BJ (cell line): ENCODE results near the gene PPA2. TPM values are rescaled to one million over a fixed set of nuclear protein-coding genes. Genes with fewer than 3 reads are reported as not detected.

ENCODE experiments used
- CTCF ChIA-PET: fragments of 350-600 bp; formaldehyde crosslinking; extraction: SDS; loops from one replicate; lab custom pipeline; 2021; ENCODE audit warnings: antibody characterized with exemption, inconsistent platforms; lab: Yijun Ruan, JAX
- POLR2A ChIA-PET: fragments of 300-600 bp; sonication (Branson Sonifier 250); formaldehyde crosslinking; extraction: SDS; loops from one replicate; lab custom pipeline; 2021; ENCODE audit warnings: antibody characterized with exemption; lab: Charles Lee
- DNase-seq: peaks from one replicate; pipeline ENCODE4 v3.0.0-alpha.2; 2011; ENCODE audit warnings: low read depth
- H3K27me3 ChIP-seq: 2 replicates; pipeline ENCODE4 v1.6.0; 2011; ENCODE audit warnings: low read length; ENCODE audit not compliant: control insufficient read depth, insufficient read depth
- H3K36me3 ChIP-seq: 2 replicates; pipeline ENCODE4 v1.5.1; 2011; ENCODE audit warnings: low read length; ENCODE audit not compliant: control insufficient read depth, insufficient read depth
- H3K4me3 ChIP-seq: 2 replicates; pipeline ENCODE4 v1.5.1; 2011; ENCODE audit warnings: low read depth, mild to moderate bottlenecking, control low read depth, low read length
- CTCF ChIP-seq: IDR thresholded peaks from 2 replicates; pipeline ENCODE4 v1.5.1; 2011; ENCODE audit warnings: low read depth, mild to moderate bottlenecking, control low read depth, inconsistent platforms, low read length, moderate library complexity; ENCODE audit not compliant: insufficient read depth
- polyA plus RNA-seq: library from polyadenylated mRNA; depleted of rRNA; stranded (reverse); fragments of >200 nt; gene quantifications from 2 replicates; pipeline ENCODE4 v1.2.3, GENCODE V29; 2011

PPA2 gene
- polyA plus RNA-seq, 1 experiment, result 51.8 TPM

GRCh38 chr4:105389167-105389566, 84.7 kb downstream of the PPA2 start:
- H3K4me3 ChIP-seq, result no peak overlapping the region
- DNase-seq, result no peak
- peaks cover 2% of the 10 kb centered on the region; the same call in 1 of the 2 replicates for H3K36me3 ChIP-seq
- POLR2A ChIA-PET, result no interaction called here
- no peak for TF ChIP-seq CTCF
- no peaks in the 10 kb centered on the region for H3K27me3 ChIP-seq
- CTCF ChIA-PET, result no interaction called here

- Histone ChIP-seq H3K27me3 (no peaks in the 10 kb centered on the region), H3K4me3 (no peak overlapping the region), H3K36me3 (peaks cover 2% of the 10 kb centered on the region; the same call in 1 of the 2 replicates)
- ChIA-PET CTCF (no interaction called here), POLR2A (no interaction called here)
- peak; percentile 19 for DNase-seq
- no peak for TF ChIP-seq CTCF
These were observed 86.4 kb downstream of the PPA2 start for GRCh38 chr4:105387466-105387865.

GRCh38 chr4:105386012-105386411, 87.8 kb downstream of the PPA2 start:
- Histone ChIP-seq H3K36me3 (peaks cover 2% of the 10 kb centered on the region; the same call in 1 of the 2 replicates), H3K4me3 (no peak overlapping the region), H3K27me3 (no peaks in the 10 kb centered on the region)
- CTCF ChIA-PET, result interaction anchor here (1.2 kb wide), 1 partner anchor 15 kb away, joined by 3 read pairs; no protein-coding TSS in a partner anchor
- POLR2A ChIA-PET, result no interaction called here
- no peak for DNase-seq
- TF ChIP-seq CTCF, result no peak

GRCh38 chr4:105374071-105374470, 99.8 kb downstream of the PPA2 start:
- CTCF ChIA-PET, result no interaction called here
- DNase-seq, result no peak
- Histone ChIP-seq H3K4me3 (no peak overlapping the region), H3K27me3 (no peaks in the 10 kb centered on the region), H3K36me3 (no peaks in the 10 kb centered on the region)
- POLR2A ChIA-PET, result no interaction called here
- no peak for TF ChIP-seq CTCF

GRCh38 chr4:105373324-105373723, 100.5 kb downstream of the PPA2 start:
- Histone ChIP-seq H3K36me3 (no peaks in the 10 kb centered on the region), H3K27me3 (no peaks in the 10 kb centered on the region), H3K4me3 (no peak overlapping the region)
- DNase-seq, result no peak
- POLR2A ChIA-PET, result no interaction called here
- CTCF ChIA-PET, result interaction anchor here (1.0 kb wide), 1 partner anchor 12 kb away, joined by 3 read pairs; no protein-coding TSS in a partner anchor
- TF ChIP-seq CTCF, result no peak
